ENCODE measurements around the gene DTWD2.

DNA sequence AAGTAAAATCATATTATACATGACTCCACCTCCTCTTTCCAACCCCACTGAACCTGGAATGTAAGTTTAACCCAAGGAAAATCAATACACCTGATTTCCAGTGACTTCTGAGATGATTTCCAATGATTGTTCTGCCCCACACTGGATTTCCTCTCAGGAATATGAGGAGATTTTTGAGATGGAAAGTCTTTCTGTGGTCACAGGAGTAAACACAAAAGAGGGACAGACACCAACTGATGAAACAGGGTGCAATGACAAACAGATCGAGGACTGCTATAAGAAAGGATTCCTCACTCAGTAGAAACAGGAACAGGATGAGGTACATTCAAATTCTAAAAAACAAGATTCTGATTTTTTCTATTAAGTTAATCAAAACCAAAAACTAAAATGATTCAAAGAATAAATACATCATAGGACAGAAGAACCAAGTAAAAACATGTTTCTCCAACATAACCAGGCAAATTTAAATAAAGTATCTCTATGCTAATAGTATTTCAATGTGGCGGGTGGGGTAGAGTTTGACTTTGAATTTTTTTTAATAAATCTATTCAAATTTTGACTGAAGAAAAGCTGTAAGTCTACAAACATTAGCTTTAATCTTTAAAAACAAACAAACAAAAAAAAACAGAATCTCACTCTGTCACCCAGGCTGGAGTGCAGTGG, 42.1 kb downstream of the DTWD2 start:
- TF ChIP-seq POLR2A (IDR thresholded peaks at IDR 0.05) (no peak), POLR2AphosphoS5 (IDR thresholded peaks at IDR 0.05) (no peak), EP300 (IDR thresholded peaks at IDR 0.05) (no peak)
- TF ChIP-seq, protein P1, sequence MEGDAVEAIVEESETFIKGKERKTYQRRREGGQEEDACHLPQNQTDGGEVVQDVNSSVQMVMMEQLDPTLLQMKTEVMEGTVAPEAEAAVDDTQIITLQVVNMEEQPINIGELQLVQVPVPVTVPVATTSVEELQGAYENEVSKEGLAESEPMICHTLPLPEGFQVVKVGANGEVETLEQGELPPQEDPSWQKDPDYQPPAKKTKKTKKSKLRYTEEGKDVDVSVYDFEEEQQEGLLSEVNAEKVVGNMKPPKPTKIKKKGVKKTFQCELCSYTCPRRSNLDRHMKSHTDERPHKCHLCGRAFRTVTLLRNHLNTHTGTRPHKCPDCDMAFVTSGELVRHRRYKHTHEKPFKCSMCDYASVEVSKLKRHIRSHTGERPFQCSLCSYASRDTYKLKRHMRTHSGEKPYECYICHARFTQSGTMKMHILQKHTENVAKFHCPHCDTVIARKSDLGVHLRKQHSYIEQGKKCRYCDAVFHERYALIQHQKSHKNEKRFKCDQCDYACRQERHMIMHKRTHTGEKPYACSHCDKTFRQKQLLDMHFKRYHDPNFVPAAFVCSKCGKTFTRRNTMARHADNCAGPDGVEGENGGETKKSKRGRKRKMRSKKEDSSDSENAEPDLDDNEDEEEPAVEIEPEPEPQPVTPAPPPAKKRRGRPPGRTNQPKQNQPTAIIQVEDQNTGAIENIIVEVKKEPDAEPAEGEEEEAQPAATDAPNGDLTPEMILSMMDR (IDR thresholded peaks at IDR 0.05) = no peak
